Osteoblast (primary cell): ENCODE measurements around the gene HMGN2. TPM values are rescaled to one million over a fixed set of nuclear protein-coding genes. Genes with fewer than 3 reads are reported as not detected.
A peak's percentile ranks its signal among the peaks of the same experiment; 100 is the strongest.
"Not testable (repeated sequence)": the region's sequence is repeated elsewhere in the genome, so short reads cannot be mapped to it uniquely, and the experiment has no call there.

Source experiments
- DNase-seq: peaks from one replicate; pipeline ENCODE4 v3.0.0; 2011; ENCODE audit warnings: low spot score, mixed read lengths; ENCODE audit not compliant: insufficient read length; ENCODE audit errors: missing footprints
- H2AFZ ChIP-seq: 2 replicates; pipeline ENCODE4 v1.6.0; 2011; ENCODE audit warnings: mild to moderate bottlenecking, low read length
- H3K27ac ChIP-seq: 2 replicates; pipeline ENCODE4 v1.5.1; 2011; ENCODE audit warnings: mild to moderate bottlenecking, low read depth, low read length, moderate library complexity
- H3K27me3 ChIP-seq: 2 replicates; pipeline ENCODE4 v1.6.0; 2012; ENCODE audit warnings: mild to moderate bottlenecking, control low read depth, inconsistent platforms, low read length, moderate library complexity; ENCODE audit not compliant: insufficient read depth
- H3K36me3 ChIP-seq: 2 replicates; pipeline ENCODE4 v1.5.1; 2011; ENCODE audit warnings: mild to moderate bottlenecking, low read length, control low read depth, moderate library complexity; ENCODE audit not compliant: insufficient read depth
- H3K4me1 ChIP-seq: 2 replicates; pipeline ENCODE4 v1.5.1; 2011; ENCODE audit warnings: mild to moderate bottlenecking, low read length, control low read depth, moderate library complexity; ENCODE audit not compliant: insufficient read depth
- H3K4me2 ChIP-seq: 2 replicates; pipeline ENCODE4 v1.6.0; 2011; ENCODE audit warnings: mild to moderate bottlenecking, low read length; ENCODE audit not compliant: insufficient read depth
- H3K4me3 ChIP-seq: fragments of 200-600 bp; sonication (generic); 3 replicates; pipeline ENCODE4 v1.5.1; 2012; ENCODE audit warnings: mild to moderate bottlenecking, low read length, inconsistent platforms; ENCODE audit not compliant: insufficient read depth
- H3K79me2 ChIP-seq: 2 replicates; pipeline ENCODE4 v1.6.0; 2012; ENCODE audit warnings: mild to moderate bottlenecking, low read length, control low read depth, inconsistent platforms; ENCODE audit not compliant: insufficient read depth
- H3K9me3 ChIP-seq: 2 replicates; pipeline ENCODE4 v1.5.1; 2011; ENCODE audit warnings: low read depth, low read length, control low read depth
- H4K20me1 ChIP-seq: 2 replicates; pipeline ENCODE4 v1.6.0; 2012; ENCODE audit warnings: mild to moderate bottlenecking, low read length, control low read depth; ENCODE audit not compliant: insufficient read depth
- CTCF ChIP-seq: IDR thresholded peaks from 2 replicates; pipeline ENCODE4 v1.5.1; 2011; ENCODE audit warnings: mild to moderate bottlenecking, low read depth, low read length, moderate library complexity; ENCODE audit errors: extremely low read depth
- total RNA-seq: library from RNA; depleted of rRNA; stranded (reverse); fragments of >200 nt; gene quantifications from 2 replicates; pipeline ENCODE4 v1.2.3, GENCODE V29; 2012

HMGN2 gene
- total RNA-seq, 1 donor, result 181 TPM

GRCh38 chr1:26496861-26497260 lies 24.6 kb downstream of the HMGN2 start:
- Histone ChIP-seq H3K79me2 (no peaks in the 10 kb centered on the region), H2AFZ (no peak overlapping the region), H3K9me3 (no peaks in the 10 kb centered on the region), H4K20me1 (no peaks in the 10 kb centered on the region), H3K4me2 (no peak overlapping the region), H3K27me3 (no peaks in the 10 kb centered on the region), H3K36me3 (no peaks in the 10 kb centered on the region), H3K4me3 (no peak overlapping the region), H3K4me1 (peaks cover 6% of the 10 kb centered on the region), H3K27ac (no peak overlapping the region)
- no peak for DNase-seq
- no peak for TF ChIP-seq CTCF

- Histone ChIP-seq H3K27ac (no peak overlapping the region), H3K36me3 (no peaks in the 10 kb centered on the region), H3K9me3 (no peaks in the 10 kb centered on the region), H3K4me1 (peaks cover 6% of the 10 kb centered on the region), H3K27me3 (no peaks in the 10 kb centered on the region), H3K4me3 (no peak overlapping the region), H3K4me2 (no peak overlapping the region), H4K20me1 (no peaks in the 10 kb centered on the region), H2AFZ (no peak overlapping the region), H3K79me2 (no peaks in the 10 kb centered on the region)
- no peak for TF ChIP-seq CTCF
- no peak for DNase-seq
These were observed 26.7 kb downstream of the HMGN2 start for GRCh38 chr1:26498894-26499293.

GRCh38 chr1:26500488-26501175 lies 28.4 kb downstream of the HMGN2 start:
- H3K27ac ChIP-seq, result peak overlapping the region; percentile 45
- DNase-seq, result peak; percentile 96
- no peak for TF ChIP-seq CTCF
- no peaks in the 10 kb centered on the region for H3K79me2 ChIP-seq
- peak overlapping the region; percentile 89 for H2AFZ ChIP-seq
- peaks cover 6% of the 10 kb centered on the region for H3K4me1 ChIP-seq
- no peaks in the 10 kb centered on the region for H3K36me3 ChIP-seq
- H3K4me3 ChIP-seq, result peak overlapping the region; percentile 87
- no peaks in the 10 kb centered on the region for H4K20me1 ChIP-seq
- H3K9me3 ChIP-seq, result no peaks in the 10 kb centered on the region
- no peaks in the 10 kb centered on the region for H3K27me3 ChIP-seq
- H3K4me2 ChIP-seq, result peak overlapping the region; percentile 90

GRCh38 chr1:26510711-26511110 lies 38.5 kb downstream of the HMGN2 start:
- not testable (repeated sequence) for H4K20me1 ChIP-seq, H3K9me3 ChIP-seq, H3K4me3 ChIP-seq, H3K36me3 ChIP-seq, H2AFZ ChIP-seq, DNase-seq, H3K27me3 ChIP-seq, H3K27ac ChIP-seq, H3K4me2 ChIP-seq, H3K4me1 ChIP-seq, H3K79me2 ChIP-seq

GRCh38 chr1:26515836-26516235 lies 43.6 kb downstream of the HMGN2 start:
- H4K20me1 ChIP-seq, H3K4me3 ChIP-seq, H2AFZ ChIP-seq, H3K27ac ChIP-seq, H3K4me2 ChIP-seq, H3K36me3 ChIP-seq, H3K79me2 ChIP-seq, H3K4me1 ChIP-seq, DNase-seq, H3K9me3 ChIP-seq, H3K27me3 ChIP-seq: not testable (repeated sequence)
